Measurements from ENCODE around the gene AKR1C3.
"Not testable (repeated sequence)": the region's sequence is repeated elsewhere in the genome, so short reads cannot be mapped to it uniquely, and the experiment has no call there.

The AKR1C3 gene

GRCh38 chr10:5088703-5089261, 5.4 kb upstream of the AKR1C3 start:
- DNase-seq (ENCODE audit: low read depth), result no peak

- DNase-seq (ENCODE audit: low read depth), result peak; percentile 27
Measured at GRCh38 chr10:5089865-5090264, 4.3 kb upstream of the AKR1C3 start.

GRCh38 chr10:5090551-5090950, 3.7 kb upstream of the AKR1C3 start:
- no peak for DNase-seq (ENCODE audit: low read depth)

- no peak for DNase-seq (ENCODE audit: low read depth)
Measured at GRCh38 chr10:5091196-5091595, 3.0 kb upstream of the AKR1C3 start.

GRCh38 chr10:5092375-5092774, 1.8 kb upstream of the AKR1C3 start:
- DNase-seq (ENCODE audit: low read depth), result no peak

- no peak for DNase-seq (ENCODE audit: low read depth)
Measured at GRCh38 chr10:5092848-5093790, 1.1 kb upstream of the AKR1C3 start.

- peak; percentile 22 for DNase-seq (ENCODE audit: low read depth)
Measured at GRCh38 chr10:5095687-5096086, 1.5 kb downstream of the AKR1C3 start.

GRCh38 chr10:5096108-5096507, 1.9 kb downstream of the AKR1C3 start:
- no peak for DNase-seq (ENCODE audit: low read depth)

- not testable (repeated sequence) for DNase-seq (ENCODE audit: low read depth)
Measured at GRCh38 chr10:5102479-5102878, 8.3 kb downstream of the AKR1C3 start.

- DNase-seq (ENCODE audit: low read depth), result no peak
Measured at GRCh38 chr10:5103481-5103880, 9.3 kb downstream of the AKR1C3 start.

- DNase-seq (ENCODE audit: low read depth), result no peak
Measured at GRCh38 chr10:5105626-5106025, 11.4 kb downstream of the AKR1C3 start.

- no peak for DNase-seq (ENCODE audit: low read depth)
Measured at GRCh38 chr10:5106553-5106952, 12.3 kb downstream of the AKR1C3 start.

GRCh38 chr10:5107860-5108526, 13.8 kb downstream of the AKR1C3 start:
- no peak for DNase-seq (ENCODE audit: low read depth)

- no peak for DNase-seq (ENCODE audit: low read depth)
Measured at GRCh38 chr10:5108658-5109416, 14.6 kb downstream of the AKR1C3 start.

GRCh38 chr10:5109861-5110260, 15.6 kb downstream of the AKR1C3 start:
- not testable (repeated sequence) for DNase-seq (ENCODE audit: low read depth)

- DNase-seq (ENCODE audit: low read depth), result no peak
Measured at GRCh38 chr10:5116621-5117020, 22.4 kb downstream of the AKR1C3 start.

- no peak for DNase-seq (ENCODE audit: low read depth)
Measured at GRCh38 chr10:5117026-5117425, 22.8 kb downstream of the AKR1C3 start.

GRCh38 chr10:5119997-5120396, 25.8 kb downstream of the AKR1C3 start:
- DNase-seq (ENCODE audit: low read depth), result not testable (repeated sequence)

- DNase-seq (ENCODE audit: low read depth), result no peak
Measured at GRCh38 chr10:5123886-5124285, 29.7 kb downstream of the AKR1C3 start.

- DNase-seq (ENCODE audit: low read depth), result peak; percentile 6
Measured at GRCh38 chr10:5125315-5126044, 31.3 kb downstream of the AKR1C3 start.

- no peak for DNase-seq (ENCODE audit: low read depth)
Measured at GRCh38 chr10:5135581-5135980, 41.4 kb downstream of the AKR1C3 start.

Measured in fibroblast of gingiva (primary cell).